GM12864 (cell line): ENCODE results near the gene ARL14.
A peak's percentile ranks its signal among the peaks of the same experiment; 100 is the strongest.

Experiments
- DNase-seq: peaks from one replicate; pipeline ENCODE4 v3.0.0-alpha.2; 2011; ENCODE audit warnings: low read depth
- H3K4me3 ChIP-seq: 2 replicates; pipeline ENCODE4 v1.5.1; 2011; ENCODE audit warnings: mild to moderate bottlenecking, low read depth, low read length, control low read depth
- CTCF ChIP-seq: IDR thresholded peaks from 2 replicates; pipeline ENCODE4 v1.5.1; 2011; ENCODE audit warnings: low read depth, mild to moderate bottlenecking, moderate library complexity, low read length, control low read depth, inconsistent platforms; ENCODE audit errors: missing control alignments

ARL14 gene

GRCh38 chr3:160686955-160687535, 10.1 kb downstream of the ARL14 start:
- DNase-seq, result no peak
- H3K4me3 ChIP-seq, result no peak overlapping the region
- TF ChIP-seq CTCF, result peak; percentile 32

DNA sequence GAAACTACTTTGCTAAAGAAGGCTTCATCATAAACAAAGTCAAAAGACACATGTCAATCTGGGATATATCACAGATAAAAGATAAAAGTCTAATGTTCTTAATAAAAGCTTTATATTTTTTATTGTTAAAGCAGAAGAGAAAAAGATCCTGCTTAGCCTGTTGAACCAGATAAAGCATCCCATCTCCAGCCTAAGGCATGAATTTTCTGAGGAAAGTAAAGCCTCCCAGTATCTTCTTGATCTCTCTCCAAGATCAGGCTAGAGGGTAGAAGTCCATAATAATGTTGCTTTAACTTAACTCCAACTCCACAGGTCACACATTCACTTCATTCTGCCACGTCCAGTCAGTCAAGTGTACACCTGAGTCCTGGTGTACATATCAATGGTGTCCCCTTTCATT, 14.2 kb downstream of the ARL14 start:
- no peak for TF ChIP-seq CTCF
- no peak overlapping the region for H3K4me3 ChIP-seq
- no peak for DNase-seq

GRCh38 chr3:160691962-160692361, 15.0 kb downstream of the ARL14 start:
- no peak for DNase-seq
- H3K4me3 ChIP-seq, result no peak overlapping the region
- TF ChIP-seq CTCF, result no peak

DNA sequence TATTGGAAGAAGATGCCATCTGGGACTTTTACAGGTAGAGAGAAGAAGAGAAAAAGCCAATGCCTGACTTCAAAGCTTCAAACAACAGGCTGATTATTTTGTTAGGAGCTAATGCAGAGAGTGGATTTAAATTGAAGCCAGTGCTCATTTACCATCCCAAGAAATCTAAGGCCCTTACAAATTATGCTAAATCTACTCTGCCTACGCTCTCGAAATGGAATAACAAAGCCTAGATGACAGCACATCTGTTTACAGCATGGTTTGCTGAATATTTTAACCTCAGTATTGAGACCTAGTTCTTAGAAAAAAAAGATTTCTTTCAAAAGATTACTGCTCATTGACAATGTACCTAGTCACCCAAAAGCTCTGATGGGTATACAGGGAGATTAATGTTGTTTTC, 16.2 kb downstream of the ARL14 start:
- DNase-seq, result no peak
- no peak for TF ChIP-seq CTCF
- no peak overlapping the region for H3K4me3 ChIP-seq

DNA sequence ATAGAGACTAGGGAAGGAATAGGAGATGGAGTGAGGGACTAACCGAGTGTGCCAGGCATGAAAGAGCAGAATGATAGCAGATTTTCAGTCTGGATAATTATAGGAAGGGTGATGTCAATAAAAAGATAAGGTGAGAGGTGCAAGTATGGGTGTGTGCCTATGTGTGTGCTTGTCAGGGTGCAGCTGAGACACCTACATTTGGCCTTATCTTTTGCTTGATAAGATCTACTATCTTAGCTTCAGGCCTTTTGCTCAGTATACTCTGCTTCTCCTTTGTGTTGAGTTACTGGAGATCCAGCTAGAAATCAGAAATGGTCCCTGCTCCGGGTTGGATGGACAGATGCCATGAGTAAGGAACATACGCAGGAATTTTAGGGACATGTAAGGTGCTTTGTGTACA, 17.4 kb downstream of the ARL14 start:
- no peak overlapping the region for H3K4me3 ChIP-seq
- no peak for DNase-seq
- TF ChIP-seq CTCF, result no peak

DNA sequence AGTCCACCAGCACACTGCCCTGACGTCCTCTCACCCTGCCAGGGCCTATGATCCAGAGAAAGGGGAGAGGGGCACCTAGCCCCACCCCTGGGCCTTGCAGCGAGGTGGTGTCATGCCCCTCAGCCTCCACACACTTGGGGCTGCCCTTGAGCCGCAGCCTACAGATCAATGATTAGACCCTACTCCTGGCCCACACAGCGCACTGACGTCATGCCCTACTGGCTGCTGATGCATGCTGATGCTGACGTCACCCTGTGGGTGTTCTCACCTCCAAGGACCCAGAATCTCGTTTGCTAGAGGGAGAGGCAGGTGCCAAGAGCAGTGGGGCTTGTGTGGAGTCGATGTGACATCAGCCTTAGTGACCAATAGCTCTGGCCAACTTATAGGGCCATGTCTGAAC, 18.0 kb downstream of the ARL14 start:
- no peak overlapping the region for H3K4me3 ChIP-seq
- no peak for DNase-seq
- no peak for TF ChIP-seq CTCF

DNA sequence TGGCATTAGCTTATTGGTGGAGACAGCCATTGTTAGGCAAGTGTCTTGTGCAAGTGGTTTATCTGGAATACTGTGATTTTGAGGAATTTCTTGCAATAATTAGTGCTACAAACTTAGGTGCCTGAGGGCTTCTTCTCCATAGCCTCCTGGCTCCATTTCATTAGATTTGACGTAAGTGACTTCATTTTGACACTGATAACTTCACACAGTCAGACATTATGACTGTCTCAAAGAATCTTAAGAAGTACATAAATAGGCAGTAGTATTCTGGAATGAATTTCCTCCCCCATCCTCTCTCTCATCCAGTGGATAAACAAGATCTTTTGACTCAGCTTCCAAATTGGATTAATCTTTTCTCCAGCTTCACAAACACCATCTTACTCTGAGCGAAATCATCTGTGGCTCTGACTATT, 19.0 kb downstream of the ARL14 start:
- DNase-seq, result no peak
- H3K4me3 ChIP-seq, result no peak overlapping the region
- TF ChIP-seq CTCF, result no peak
